ENCODE results near the gene ITPR1.

DNA sequence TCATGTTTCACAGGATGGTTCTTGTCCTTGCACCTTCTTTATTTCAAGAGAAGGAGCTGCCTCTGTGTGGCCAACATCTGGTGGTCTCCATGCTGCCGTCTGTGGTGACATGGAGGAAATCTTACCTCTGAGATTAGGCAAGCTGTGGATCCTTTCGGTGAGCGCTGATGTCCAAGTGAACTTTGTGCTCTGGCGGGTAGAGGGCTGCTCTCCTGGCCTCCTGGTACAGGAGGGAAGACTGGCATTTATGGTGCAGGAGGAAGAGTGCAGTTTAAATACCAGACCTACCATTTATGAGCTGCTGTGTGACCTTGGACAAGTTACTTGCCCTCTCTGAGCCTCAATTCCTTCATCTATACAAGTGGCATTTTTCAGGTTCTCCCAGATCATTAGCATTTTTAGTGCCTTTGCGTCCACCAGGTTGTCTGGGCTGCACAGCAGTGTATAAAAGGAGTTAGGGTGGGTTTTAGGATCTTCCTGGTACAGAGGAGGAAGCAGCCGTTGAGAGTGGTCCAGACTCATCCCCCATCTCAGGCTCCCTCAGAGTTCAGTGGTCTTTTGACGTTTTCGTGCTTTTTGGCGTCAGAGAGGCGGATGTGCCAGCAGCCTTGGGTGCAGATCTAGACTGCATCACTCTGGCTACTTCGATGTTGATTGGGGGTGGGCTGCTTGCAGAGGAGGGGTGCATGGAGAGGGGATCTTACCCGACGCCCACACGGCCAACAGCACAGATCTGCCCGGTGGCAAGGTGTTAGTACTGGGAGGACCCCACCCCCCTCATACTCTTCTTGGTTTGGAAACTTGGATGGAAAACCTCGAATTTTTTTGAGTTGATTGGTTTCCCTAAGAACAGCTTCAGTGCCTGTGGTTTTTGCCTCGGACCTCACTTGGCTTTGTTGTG lies 162.2 kb downstream of the ITPR1 start:
- TF ChIP-seq CTCF (conservative IDR thresholded peaks at IDR 0.05 in 1 of 2, IDR thresholded peaks at IDR 0.05 in 1 of 2; ENCODE audit: extremely low read depth in 1 of 2, insufficient read depth in 1 of 2, low read depth in 1 of 2, low read length in 2 of 2) = no peak
- no peak for TF ChIP-seq EZH2 (IDR thresholded peaks at IDR 0.05; ENCODE audit: borderline replicate concordance, low read length)
